Stimulated activated CD8-positive, alpha-beta memory T cell treated with anti-CD3 and anti-CD28 coated beads, Interleukin-15, amount 100 ng/mL, for 1 hour (primary cell): Measurements from ENCODE around the gene PSEN1.

Experiments used
- DNase-seq: peaks from one replicate; pipeline ENCODE4 v3.0.0-alpha.2; 2020; ENCODE audit warnings: low read depth

The PSEN1 gene

GRCh38 chr14:73136387-73137225 is at the start of gene PSEN1:
Gene PSEN1 (plus strand): TSS chr14:73136507. CDS start chr14:73148020, 11,513 bp downstream.
- DNase-seq, result peak; percentile 99

GRCh38 chr14:73091044-73091443 is 45.3 kb upstream of the PSEN1 start:
- DNase-seq, result no peak

- no peak for DNase-seq
Observed at GRCh38 chr14:73097421-73097820, 38.9 kb upstream of the PSEN1 start.

GRCh38 chr14:73100334-73100733 is 36.0 kb upstream of the PSEN1 start:
- no peak for DNase-seq

GRCh38 chr14:73102806-73103497 is 33.4 kb upstream of the PSEN1 start:
- no peak for DNase-seq

- DNase-seq, result no peak
Observed at GRCh38 chr14:73105050-73105449, 31.3 kb upstream of the PSEN1 start.

- no peak for DNase-seq
Observed at GRCh38 chr14:73105727-73106126, 30.6 kb upstream of the PSEN1 start.

- DNase-seq, result no peak
Observed at GRCh38 chr14:73116079-73116665, 20.1 kb upstream of the PSEN1 start.

GRCh38 chr14:73124180-73124894 is 12.0 kb upstream of the PSEN1 start:
- DNase-seq, result no peak

- DNase-seq, result no peak
Observed at GRCh38 chr14:73125169-73125588, 11.1 kb upstream of the PSEN1 start.

GRCh38 chr14:73125746-73126145 is 10.6 kb upstream of the PSEN1 start:
- DNase-seq, result no peak

GRCh38 chr14:73133795-73134194 is 2.5 kb upstream of the PSEN1 start:
- DNase-seq, result no peak

- no peak for DNase-seq
Observed at GRCh38 chr14:73136085-73136386, 271 bp upstream of the PSEN1 start.

- DNase-seq, result no peak
Observed at GRCh38 chr14:73140811-73141323, 4.6 kb downstream of the PSEN1 start.

- DNase-seq, result no peak
Observed at GRCh38 chr14:73142216-73142615, 5.9 kb downstream of the PSEN1 start.

- DNase-seq, result no peak
Observed at GRCh38 chr14:73143003-73143402, 6.7 kb downstream of the PSEN1 start.

- DNase-seq, result no peak
Observed at GRCh38 chr14:73143617-73144016, 7.3 kb downstream of the PSEN1 start.

- DNase-seq, result no peak
Observed at GRCh38 chr14:73145371-73145770, 9.1 kb downstream of the PSEN1 start.

GRCh38 chr14:73146111-73146510 is 9.8 kb downstream of the PSEN1 start:
- DNase-seq, result no peak

GRCh38 chr14:73149753-73150152 is 13.4 kb downstream of the PSEN1 start:
- no peak for DNase-seq

- DNase-seq, result no peak
Observed at GRCh38 chr14:73153272-73153671, 17.0 kb downstream of the PSEN1 start.

GRCh38 chr14:73162251-73162650 is 25.9 kb downstream of the PSEN1 start:
- DNase-seq, result no peak
